MM.1S (cell line): Measurements from ENCODE around the gene FBXW5.

Experiments used
- EZH2 ChIP-seq: fragments of 300-600 bp; sonication (generic); optimal IDR thresholded peaks from 2 replicates; pipeline ENCODE3; 2017; ENCODE audit warnings: low read depth, mild to moderate bottlenecking, antibody characterized with exemption, low read length, mixed read lengths
- EZH2phosphoT487 ChIP-seq: fragments of 300-600 bp; sonication (generic); IDR thresholded peaks from 2 replicates; pipeline ENCODE4 v1.6.1; 2018; ENCODE audit warnings: antibody characterized with exemption, low read length
- TF ChIP-seq, protein P1 (sequence below): fragments of 300-600 bp; sonication (generic); IDR thresholded peaks from 2 replicates; pipeline ENCODE4 v1.5.1; 2016; ENCODE audit warnings: antibody characterized with exemption, low read length, mixed read lengths

DNA sequence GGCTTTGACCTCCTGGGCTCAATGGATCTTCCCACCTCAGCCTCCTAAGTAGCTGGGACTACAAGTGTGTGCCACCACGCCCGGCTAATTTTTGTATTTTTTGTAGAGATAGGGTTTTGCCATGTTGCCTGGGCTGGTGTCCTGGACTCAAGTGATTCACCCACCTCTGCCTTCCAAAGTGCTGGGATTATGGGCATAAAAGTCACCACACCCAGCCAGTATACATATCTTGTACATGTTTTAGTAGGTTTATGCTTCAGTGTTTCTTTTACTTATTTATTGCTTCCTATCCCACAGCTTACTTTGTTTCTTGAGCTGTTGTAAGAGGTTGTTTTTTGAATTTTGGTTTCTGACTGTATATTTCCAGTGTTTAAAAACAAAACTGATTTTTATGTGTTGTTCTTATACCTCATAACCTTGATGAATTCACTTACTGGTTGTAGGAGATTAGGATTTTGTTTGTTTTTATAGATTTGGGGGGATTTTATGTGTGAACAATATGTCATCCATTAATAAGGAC, 12.9 kb downstream of the FBXW5 start:
- TF ChIP-seq, protein P1, sequence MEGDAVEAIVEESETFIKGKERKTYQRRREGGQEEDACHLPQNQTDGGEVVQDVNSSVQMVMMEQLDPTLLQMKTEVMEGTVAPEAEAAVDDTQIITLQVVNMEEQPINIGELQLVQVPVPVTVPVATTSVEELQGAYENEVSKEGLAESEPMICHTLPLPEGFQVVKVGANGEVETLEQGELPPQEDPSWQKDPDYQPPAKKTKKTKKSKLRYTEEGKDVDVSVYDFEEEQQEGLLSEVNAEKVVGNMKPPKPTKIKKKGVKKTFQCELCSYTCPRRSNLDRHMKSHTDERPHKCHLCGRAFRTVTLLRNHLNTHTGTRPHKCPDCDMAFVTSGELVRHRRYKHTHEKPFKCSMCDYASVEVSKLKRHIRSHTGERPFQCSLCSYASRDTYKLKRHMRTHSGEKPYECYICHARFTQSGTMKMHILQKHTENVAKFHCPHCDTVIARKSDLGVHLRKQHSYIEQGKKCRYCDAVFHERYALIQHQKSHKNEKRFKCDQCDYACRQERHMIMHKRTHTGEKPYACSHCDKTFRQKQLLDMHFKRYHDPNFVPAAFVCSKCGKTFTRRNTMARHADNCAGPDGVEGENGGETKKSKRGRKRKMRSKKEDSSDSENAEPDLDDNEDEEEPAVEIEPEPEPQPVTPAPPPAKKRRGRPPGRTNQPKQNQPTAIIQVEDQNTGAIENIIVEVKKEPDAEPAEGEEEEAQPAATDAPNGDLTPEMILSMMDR: no peak
- no peak for TF ChIP-seq EZH2
- no peak for TF ChIP-seq EZH2phosphoT487
